GM12878 (cell line): Measurements from ENCODE around the gene TMEM253. TPM values are rescaled to one million over a fixed set of nuclear protein-coding genes. Genes with fewer than 3 reads are reported as not detected.
A peak's percentile ranks its signal among the peaks of the same experiment; 100 is the strongest.

Source experiments
- DPF2 ChIP-seq: fragments of 450-650 bp; IDR thresholded peaks from 2 replicates; pipeline ENCODE4 v1.6.1; 2017; ENCODE audit warnings: mild to moderate bottlenecking
- EP300 ChIP-seq, 2 experiments: fragments of 150-350 bp in 1 of 2; IDR thresholded peaks; 2 replicates each; pipeline ENCODE4 v1.6.1; 2011 to 2012; ENCODE audit warnings: low read depth in 2 of 2, low read length in 2 of 2, borderline replicate concordance in 1 of 2, improper control_type of control experiment in 1 of 2, inconsistent platforms in 1 of 2; ENCODE audit not compliant: control insufficient read depth in 1 of 2
- ESRRA ChIP-seq: IDR thresholded peaks from 2 replicates; pipeline ENCODE4 v1.6.1; 2012; ENCODE audit warnings: mild to moderate bottlenecking, low read length, improper control_type of control experiment
- KAT2A ChIP-seq: conservative IDR thresholded peaks from 2 replicates; pipeline ENCODE4 v1.6.1; 2011; ENCODE audit warnings: low read depth, low read length; ENCODE audit not compliant: control insufficient read depth
- LARP7 ChIP-seq: fragments of 450-650 bp; IDR thresholded peaks from 2 replicates; pipeline ENCODE4 v1.6.1; 2017; ENCODE audit warnings: mild to moderate bottlenecking
- MEF2B ChIP-seq: fragments of 450-650 bp; IDR thresholded peaks from 2 replicates; pipeline ENCODE4 v1.6.1; 2018; ENCODE audit warnings: mild to moderate bottlenecking, moderate library complexity; ENCODE audit not compliant: partially characterized antibody, poor library complexity, severe bottlenecking
- NFYB ChIP-seq: IDR thresholded peaks from 2 replicates; pipeline ENCODE4 v1.6.1; 2011; ENCODE audit warnings: low read depth, mild to moderate bottlenecking, low read length, improper control_type of control experiment, moderate library complexity; ENCODE audit not compliant: insufficient read depth
- PAX8 ChIP-seq: fragments of 450-650 bp; IDR thresholded peaks from 2 replicates; pipeline ENCODE4 v1.6.1; 2017; ENCODE audit warnings: mild to moderate bottlenecking, moderate library complexity
- POLR2AphosphoS2 ChIP-seq: IDR thresholded peaks from 2 replicates; pipeline ENCODE4 v1.6.1; 2011; ENCODE audit warnings: low read depth, mild to moderate bottlenecking, low read length, improper control_type of control experiment, moderate library complexity
- SMAD5 ChIP-seq: IDR thresholded peaks from 2 replicates; pipeline ENCODE4 v1.6.1; 2016; ENCODE audit warnings: antibody characterized with exemption, low read depth
- WRNIP1 ChIP-seq: IDR thresholded peaks from 2 replicates; pipeline ENCODE4 v1.6.1; 2011; ENCODE audit warnings: low read depth, low read length, improper control_type of control experiment, borderline replicate concordance
- ZNF622 ChIP-seq: fragments of 450-650 bp; IDR thresholded peaks from 2 replicates; pipeline ENCODE4 v1.6.1; 2017; ENCODE audit warnings: mild to moderate bottlenecking, inconsistent platforms
- polyA plus RNA-seq, 11 experiments: library from polyadenylated mRNA; depleted of rRNA in 4 of 11; unstranded in 6 of 11; stranded (reverse) in 5 of 11; fragments of >200 nt; fragmentation: Nextera tagmentation in 4 of 11; fragmentation: Illumina TruSeq in 1 of 11; extraction: Ambion mirVana in 4 of 11; extraction: Trizol in 1 of 11; gene quantifications; 1 replicate in 1 of 11; 2 replicates in 10 of 11; pipeline versions ENCODE4 v1.2.1 to v1.2.3, GENCODE V29; 2011 to 2016; ENCODE audit warnings: inconsistent platforms in 2 of 11, missing spikeins in 2 of 11, low read depth in 1 of 11
- total RNA-seq, 4 experiments: library from RNA; depleted of rRNA in 3 of 4; stranded (reverse); fragments of >200 nt in 3 of 4; fragmentation: Illumina TruSeq in 1 of 4; extraction: Trizol in 1 of 4; gene quantifications; 2 replicates each; pipeline versions ENCODE4 v1.2.1 to v1.2.3, GENCODE V29; 2013 to 2021
- TF ChIP-seq, protein P1 (sequence below): fragments of 450-650 bp; IDR thresholded peaks from 2 replicates; pipeline ENCODE4 v1.6.1; 2017; ENCODE audit warnings: mild to moderate bottlenecking, moderate library complexity
- TF ChIP-seq, protein P2 (sequence below): IDR thresholded peaks from 2 replicates; pipeline ENCODE4 v1.6.1; 2012; ENCODE audit warnings: low read depth, low read length, improper control_type of control experiment
- TF ChIP-seq, protein P3 (sequence below): fragments of 450-650 bp; conservative IDR thresholded peaks from 2 replicates; pipeline ENCODE4 v1.6.1; 2017; ENCODE audit warnings: mild to moderate bottlenecking, moderate library complexity
- TF ChIP-seq, protein P4 (sequence below): IDR thresholded peaks from 2 replicates; pipeline ENCODE4 v1.6.1; 2012; ENCODE audit warnings: low read length, inconsistent platforms
- TF ChIP-seq, protein P5 (sequence below): fragments of 450-650 bp; IDR thresholded peaks from 2 replicates; pipeline ENCODE4 v1.6.1; 2017; ENCODE audit warnings: low read depth, mild to moderate bottlenecking, moderate library complexity
- TF ChIP-seq, protein P6 (sequence below): IDR thresholded peaks from 2 replicates; pipeline ENCODE4 v1.6.1; 2012; ENCODE audit warnings: low read depth, low read length, improper control_type of control experiment

TMEM253 gene
- total and polyA plus RNA-seq, 10 of the 15 experiments (the other 5 are each of a cell fraction or from before 2014, with no cell fraction given), result 0.11 to 0.48 TPM; not detected in 8

DNA sequence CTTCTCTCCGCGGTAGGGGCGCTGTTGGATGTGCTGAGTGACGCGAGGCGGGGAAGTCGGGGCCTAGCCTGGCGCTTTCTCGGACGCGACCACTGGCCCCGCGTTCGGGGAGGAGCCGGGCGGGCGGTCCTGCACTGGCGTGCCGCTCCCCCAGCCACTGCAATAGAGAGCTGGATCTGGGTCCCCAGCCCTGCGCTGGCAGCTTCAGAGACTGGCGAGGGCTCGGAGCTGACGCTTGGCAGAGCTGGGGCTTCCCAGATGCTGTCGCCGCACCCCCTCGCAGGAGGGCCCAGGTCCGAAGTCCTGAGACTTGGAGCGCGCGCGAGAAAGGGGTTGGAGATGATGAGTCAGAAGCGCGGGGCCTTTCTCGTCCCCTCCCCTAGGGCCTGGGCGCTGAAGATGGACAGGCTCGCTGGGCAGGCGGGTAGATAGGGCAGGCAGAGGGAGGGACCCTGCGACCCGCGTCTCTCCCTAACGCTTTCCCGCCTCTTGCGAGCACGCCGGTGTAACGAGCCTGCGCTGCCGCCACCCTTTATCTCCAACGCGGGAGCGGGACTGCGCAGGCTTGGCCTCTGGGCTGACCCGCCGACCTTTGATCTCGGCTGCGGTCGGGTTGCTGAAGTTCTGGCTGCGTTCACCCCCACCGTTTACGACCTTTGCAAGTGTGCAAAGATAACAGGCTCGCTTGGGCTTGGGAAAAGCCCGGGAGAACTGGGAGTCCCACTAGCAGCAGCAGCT is 3.0 kb downstream of the TMEM253 start (continued):
- TF ChIP-seq ESRRA (0 out of 2 replicates have a peak, but pooled peaks have one; percentile 65), MEF2B (peak; percentile 12), DPF2 (peak; percentile 81), SMAD5 (peak; percentile 87), NFYB (no peak), KAT2A (no peak), EP300 (IDR thresholded peaks at IDR 0.05; ENCODE audit: borderline replicate concordance in 1 of 2, control insufficient read depth in 1 of 2, low read depth in 2 of 2, low read length in 2 of 2) (peak in 1 of 2 experiments; percentile 35; a peak in 1 of 4 replicates), POLR2AphosphoS2 (no peak; the same call in 1 of the 2 replicates), WRNIP1 (no peak), PAX8 (no peak), ZNF622 (no peak), LARP7 (peak; percentile 91)
- TF ChIP-seq, protein P1, sequence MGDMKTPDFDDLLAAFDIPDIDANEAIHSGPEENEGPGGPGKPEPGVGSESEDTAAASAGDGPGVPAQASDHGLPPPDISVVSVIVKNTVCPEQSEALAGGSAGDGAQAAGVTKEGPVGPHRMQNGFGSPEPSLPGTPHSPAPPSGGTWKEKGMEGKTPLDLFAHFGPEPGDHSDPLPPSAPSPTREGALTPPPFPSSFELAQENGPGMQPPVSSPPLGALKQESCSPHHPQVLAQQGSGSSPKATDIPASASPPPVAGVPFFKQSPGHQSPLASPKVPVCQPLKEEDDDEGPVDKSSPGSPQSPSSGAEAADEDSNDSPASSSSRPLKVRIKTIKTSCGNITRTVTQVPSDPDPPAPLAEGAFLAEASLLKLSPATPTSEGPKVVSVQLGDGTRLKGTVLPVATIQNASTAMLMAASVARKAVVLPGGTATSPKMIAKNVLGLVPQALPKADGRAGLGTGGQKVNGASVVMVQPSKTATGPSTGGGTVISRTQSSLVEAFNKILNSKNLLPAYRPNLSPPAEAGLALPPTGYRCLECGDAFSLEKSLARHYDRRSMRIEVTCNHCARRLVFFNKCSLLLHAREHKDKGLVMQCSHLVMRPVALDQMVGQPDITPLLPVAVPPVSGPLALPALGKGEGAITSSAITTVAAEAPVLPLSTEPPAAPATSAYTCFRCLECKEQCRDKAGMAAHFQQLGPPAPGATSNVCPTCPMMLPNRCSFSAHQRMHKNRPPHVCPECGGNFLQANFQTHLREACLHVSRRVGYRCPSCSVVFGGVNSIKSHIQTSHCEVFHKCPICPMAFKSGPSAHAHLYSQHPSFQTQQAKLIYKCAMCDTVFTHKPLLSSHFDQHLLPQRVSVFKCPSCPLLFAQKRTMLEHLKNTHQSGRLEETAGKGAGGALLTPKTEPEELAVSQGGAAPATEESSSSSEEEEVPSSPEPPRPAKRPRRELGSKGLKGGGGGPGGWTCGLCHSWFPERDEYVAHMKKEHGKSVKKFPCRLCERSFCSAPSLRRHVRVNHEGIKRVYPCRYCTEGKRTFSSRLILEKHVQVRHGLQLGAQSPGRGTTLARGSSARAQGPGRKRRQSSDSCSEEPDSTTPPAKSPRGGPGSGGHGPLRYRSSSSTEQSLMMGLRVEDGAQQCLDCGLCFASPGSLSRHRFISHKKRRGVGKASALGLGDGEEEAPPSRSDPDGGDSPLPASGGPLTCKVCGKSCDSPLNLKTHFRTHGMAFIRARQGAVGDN, result peak; percentile 66; the same call in 1 of the 2 replicates
- TF ChIP-seq, protein P2, sequence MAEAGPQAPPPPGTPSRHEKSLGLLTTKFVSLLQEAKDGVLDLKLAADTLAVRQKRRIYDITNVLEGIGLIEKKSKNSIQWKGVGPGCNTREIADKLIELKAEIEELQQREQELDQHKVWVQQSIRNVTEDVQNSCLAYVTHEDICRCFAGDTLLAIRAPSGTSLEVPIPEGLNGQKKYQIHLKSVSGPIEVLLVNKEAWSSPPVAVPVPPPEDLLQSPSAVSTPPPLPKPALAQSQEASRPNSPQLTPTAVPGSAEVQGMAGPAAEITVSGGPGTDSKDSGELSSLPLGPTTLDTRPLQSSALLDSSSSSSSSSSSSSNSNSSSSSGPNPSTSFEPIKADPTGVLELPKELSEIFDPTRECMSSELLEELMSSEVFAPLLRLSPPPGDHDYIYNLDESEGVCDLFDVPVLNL, result peak; percentile 30; the same call in 1 of the 2 replicates
- TF ChIP-seq, protein P3, sequence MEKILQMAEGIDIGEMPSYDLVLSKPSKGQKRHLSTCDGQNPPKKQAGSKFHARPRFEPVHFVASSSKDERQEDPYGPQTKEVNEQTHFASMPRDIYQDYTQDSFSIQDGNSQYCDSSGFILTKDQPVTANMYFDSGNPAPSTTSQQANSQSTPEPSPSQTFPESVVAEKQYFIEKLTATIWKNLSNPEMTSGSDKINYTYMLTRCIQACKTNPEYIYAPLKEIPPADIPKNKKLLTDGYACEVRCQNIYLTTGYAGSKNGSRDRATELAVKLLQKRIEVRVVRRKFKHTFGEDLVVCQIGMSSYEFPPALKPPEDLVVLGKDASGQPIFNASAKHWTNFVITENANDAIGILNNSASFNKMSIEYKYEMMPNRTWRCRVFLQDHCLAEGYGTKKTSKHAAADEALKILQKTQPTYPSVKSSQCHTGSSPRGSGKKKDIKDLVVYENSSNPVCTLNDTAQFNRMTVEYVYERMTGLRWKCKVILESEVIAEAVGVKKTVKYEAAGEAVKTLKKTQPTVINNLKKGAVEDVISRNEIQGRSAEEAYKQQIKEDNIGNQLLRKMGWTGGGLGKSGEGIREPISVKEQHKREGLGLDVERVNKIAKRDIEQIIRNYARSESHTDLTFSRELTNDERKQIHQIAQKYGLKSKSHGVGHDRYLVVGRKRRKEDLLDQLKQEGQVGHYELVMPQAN, result peak; percentile 72
- TF ChIP-seq, protein P4, sequence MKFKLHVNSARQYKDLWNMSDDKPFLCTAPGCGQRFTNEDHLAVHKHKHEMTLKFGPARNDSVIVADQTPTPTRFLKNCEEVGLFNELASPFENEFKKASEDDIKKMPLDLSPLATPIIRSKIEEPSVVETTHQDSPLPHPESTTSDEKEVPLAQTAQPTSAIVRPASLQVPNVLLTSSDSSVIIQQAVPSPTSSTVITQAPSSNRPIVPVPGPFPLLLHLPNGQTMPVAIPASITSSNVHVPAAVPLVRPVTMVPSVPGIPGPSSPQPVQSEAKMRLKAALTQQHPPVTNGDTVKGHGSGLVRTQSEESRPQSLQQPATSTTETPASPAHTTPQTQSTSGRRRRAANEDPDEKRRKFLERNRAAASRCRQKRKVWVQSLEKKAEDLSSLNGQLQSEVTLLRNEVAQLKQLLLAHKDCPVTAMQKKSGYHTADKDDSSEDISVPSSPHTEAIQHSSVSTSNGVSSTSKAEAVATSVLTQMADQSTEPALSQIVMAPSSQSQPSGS, result no peak; the same call in 1 of the 2 replicates
- TF ChIP-seq, protein P5, sequence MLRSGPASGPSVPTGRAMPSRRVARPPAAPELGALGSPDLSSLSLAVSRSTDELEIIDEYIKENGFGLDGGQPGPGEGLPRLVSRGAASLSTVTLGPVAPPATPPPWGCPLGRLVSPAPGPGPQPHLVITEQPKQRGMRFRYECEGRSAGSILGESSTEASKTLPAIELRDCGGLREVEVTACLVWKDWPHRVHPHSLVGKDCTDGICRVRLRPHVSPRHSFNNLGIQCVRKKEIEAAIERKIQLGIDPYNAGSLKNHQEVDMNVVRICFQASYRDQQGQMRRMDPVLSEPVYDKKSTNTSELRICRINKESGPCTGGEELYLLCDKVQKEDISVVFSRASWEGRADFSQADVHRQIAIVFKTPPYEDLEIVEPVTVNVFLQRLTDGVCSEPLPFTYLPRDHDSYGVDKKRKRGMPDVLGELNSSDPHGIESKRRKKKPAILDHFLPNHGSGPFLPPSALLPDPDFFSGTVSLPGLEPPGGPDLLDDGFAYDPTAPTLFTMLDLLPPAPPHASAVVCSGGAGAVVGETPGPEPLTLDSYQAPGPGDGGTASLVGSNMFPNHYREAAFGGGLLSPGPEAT, result peak; percentile 98
- TF ChIP-seq, protein P6, sequence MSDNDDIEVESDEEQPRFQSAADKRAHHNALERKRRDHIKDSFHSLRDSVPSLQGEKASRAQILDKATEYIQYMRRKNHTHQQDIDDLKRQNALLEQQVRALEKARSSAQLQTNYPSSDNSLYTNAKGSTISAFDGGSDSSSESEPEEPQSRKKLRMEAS, result peak; percentile 31; the same call in 1 of the 2 replicates
